AG20443 (cell line): Measurements from ENCODE around the gene SCN8A.
"Not testable (repeated sequence)": the region's sequence is repeated elsewhere in the genome, so short reads cannot be mapped to it uniquely, and the experiment has no call there.

ENCODE experiments used
- DNase-seq: peaks from one replicate; pipeline ENCODE4 v3.0.0; 2012; ENCODE audit warnings: low spot score, mixed read lengths

SCN8A gene

GRCh38 chr12:51766067-51766676 is 175.1 kb downstream of the SCN8A start:
- no peak for DNase-seq

GRCh38 chr12:51771008-51771407 is 180.0 kb downstream of the SCN8A start:
- peak; percentile 52 for DNase-seq

- DNase-seq = peak; percentile 60
These were observed 182.3 kb downstream of the SCN8A start for GRCh38 chr12:51773145-51773869.

GRCh38 chr12:51774933-51775332 is 183.9 kb downstream of the SCN8A start:
- no peak for DNase-seq

- no peak for DNase-seq
These were observed 186.4 kb downstream of the SCN8A start for GRCh38 chr12:51777457-51777856.

GRCh38 chr12:51777973-51778372 is 186.9 kb downstream of the SCN8A start:
- DNase-seq = no peak

- DNase-seq = no peak
These were observed 188.8 kb downstream of the SCN8A start for GRCh38 chr12:51779876-51780275.

- DNase-seq = no peak
These were observed 193.7 kb downstream of the SCN8A start for GRCh38 chr12:51784688-51785087.

- DNase-seq = no peak
These were observed 194.9 kb downstream of the SCN8A start for GRCh38 chr12:51785906-51786305.

- peak; percentile 91 for DNase-seq
These were observed 197.8 kb downstream of the SCN8A start for GRCh38 chr12:51788876-51789275.

- no peak for DNase-seq
These were observed 201.4 kb downstream of the SCN8A start for GRCh38 chr12:51792417-51792816.

- peak; percentile 26 for DNase-seq
These were observed 202.2 kb downstream of the SCN8A start for GRCh38 chr12:51793201-51793600.

GRCh38 chr12:51797301-51797700 is 206.3 kb downstream of the SCN8A start:
- no peak for DNase-seq

- not testable (repeated sequence) for DNase-seq
These were observed 207.0 kb downstream of the SCN8A start for GRCh38 chr12:51798051-51798450.

GRCh38 chr12:51798501-51798900 is 207.5 kb downstream of the SCN8A start:
- no peak for DNase-seq

- DNase-seq = no peak
These were observed 210.0 kb downstream of the SCN8A start for GRCh38 chr12:51801027-51801426.

- no peak for DNase-seq
These were observed 215.9 kb downstream of the SCN8A start for GRCh38 chr12:51806896-51807295.

GRCh38 chr12:51809193-51809592 is 218.2 kb downstream of the SCN8A start:
- DNase-seq = no peak

GRCh38 chr12:51811203-51812202 is 220.5 kb downstream of the SCN8A start:
- no peak for DNase-seq

- no peak for DNase-seq
These were observed 221.8 kb downstream of the SCN8A start for GRCh38 chr12:51812871-51813270.

- no peak for DNase-seq
These were observed 222.9 kb downstream of the SCN8A start for GRCh38 chr12:51813931-51814310.

GRCh38 chr12:51814311-51815088 is 223.5 kb downstream of the SCN8A start:
- DNase-seq = peak; percentile 95
